Measurements from ENCODE around the gene RAB2B. TPM values are rescaled to one million over a fixed set of nuclear protein-coding genes. Genes with fewer than 3 reads are reported as not detected.

RAB2B gene
- total RNA-seq (28.5 and 29.7 TPM in 2 replicates), polyA plus RNA-seq (17.8 and 28.5 TPM in 2 replicates)

GRCh38 chr14:21476925-21477681 lies at the start of gene RAB2B, which contains the start of gene TOX4:
RAB2B (minus strand) TSS chr14:21476959; CDS start chr14:21476872, 87 bp downstream.
TOX4 (plus strand) TSS chr14:21477195; CDS start chr14:21477279, 84 bp downstream.
- H3K9me3 ChIP-seq (ENCODE audit: low read depth) = no peaks in the 10 kb centered on the region
- H3K4me1 ChIP-seq (ENCODE audit: low read depth) = peaks cover 10% of the 10 kb centered on the region
- H3K36me3 ChIP-seq = peaks cover 15% of the 10 kb centered on the region
- no peaks in the 10 kb centered on the region for H3K27me3 ChIP-seq
- H3K4me3 ChIP-seq = peak within 1 kb of the TSS; percentile 94
- peak; percentile 99 for TF ChIP-seq CTCF (IDR thresholded peaks at IDR 0.05; ENCODE audit: low read depth, low read length)
- DNase-seq (ENCODE audit: low read depth in 1 of 2, low spot score in 1 of 2) = peak; percentile 98 to 99
- H3K27ac ChIP-seq = peak within 1 kb of the TSS; percentile 94

GRCh38 chr14:21525962-21526671 lies 49.4 kb upstream of the RAB2B start, which contains the start of gene SALL2:
SALL2 (minus strand) TSS chr14:21526346; CDS start chr14:21526127, 219 bp downstream.
- TF ChIP-seq CTCF (IDR thresholded peaks at IDR 0.05; ENCODE audit: low read depth, low read length) = no peak
- no peaks in the 10 kb centered on the region for H3K9me3 ChIP-seq (ENCODE audit: low read depth)
- H3K27ac ChIP-seq = peak within 1 kb of the TSS; percentile 79
- peak; percentile 81 to 91 for DNase-seq (ENCODE audit: low read depth in 1 of 2, low spot score in 1 of 2)
- H3K36me3 ChIP-seq = no peaks in the 10 kb centered on the region
- no peaks in the 10 kb centered on the region for H3K27me3 ChIP-seq
- peak within 1 kb of the TSS; percentile 87 for H3K4me3 ChIP-seq
- peaks cover 4% of the 10 kb centered on the region for H3K4me1 ChIP-seq (ENCODE audit: low read depth)

GRCh38 chr14:21525571-21525961 lies 48.8 kb upstream of the RAB2B start:
- Histone ChIP-seq H3K36me3 (no peaks in the 10 kb centered on the region), H3K27ac (peak overlapping the region; percentile 61), H3K4me3 (peak overlapping the region; percentile 87), H3K9me3 (ENCODE audit: low read depth) (no peaks in the 10 kb centered on the region), H3K4me1 (ENCODE audit: low read depth) (peaks cover 4% of the 10 kb centered on the region), H3K27me3 (no peaks in the 10 kb centered on the region)
- TF ChIP-seq CTCF (IDR thresholded peaks at IDR 0.05; ENCODE audit: low read depth, low read length) = no peak
- DNase-seq (ENCODE audit: low read depth in 1 of 2, low spot score in 1 of 2) = peak; percentile 34 to 36

- Histone ChIP-seq H3K36me3 (no peaks in the 10 kb centered on the region), H3K9me3 (ENCODE audit: low read depth) (no peaks in the 10 kb centered on the region), H3K4me1 (ENCODE audit: low read depth) (peaks cover 4% of the 10 kb centered on the region), H3K27me3 (no peaks in the 10 kb centered on the region), H3K27ac (no peak overlapping the region), H3K4me3 (peak overlapping the region; percentile 87)
- TF ChIP-seq CTCF (IDR thresholded peaks at IDR 0.05; ENCODE audit: low read depth, low read length) = no peak
- no peak for DNase-seq (ENCODE audit: low read depth in 1 of 2, low spot score in 1 of 2)
Measured at GRCh38 chr14:21524575-21525490, 48.1 kb upstream of the RAB2B start.

GRCh38 chr14:21523203-21523602 lies 46.4 kb upstream of the RAB2B start:
- DNase-seq (ENCODE audit: low read depth in 1 of 2, low spot score in 1 of 2) = no peak
- H3K4me3 ChIP-seq = no peak overlapping the region
- peaks cover 16% of the 10 kb centered on the region for H3K4me1 ChIP-seq (ENCODE audit: low read depth)
- H3K27ac ChIP-seq = no peak overlapping the region
- H3K36me3 ChIP-seq = no peaks in the 10 kb centered on the region
- no peaks in the 10 kb centered on the region for H3K27me3 ChIP-seq
- no peaks in the 10 kb centered on the region for H3K9me3 ChIP-seq (ENCODE audit: low read depth)
- no peak for TF ChIP-seq CTCF (IDR thresholded peaks at IDR 0.05; ENCODE audit: low read depth, low read length)
